ENCODE results near the gene RAMP3.
"Not testable (repeated sequence)": the region's sequence is repeated elsewhere in the genome, so short reads cannot be mapped to it uniquely, and the experiment has no call there.

RAMP3 gene

GRCh38 chr7:45157653-45158401, at the start of gene RAMP3:
Gene RAMP3 (plus strand): TSS chr7:45157791. CDS start chr7:45157829, 38 bp downstream.
- peak in 2 of 58 donors; percentile 2 to 51 for DNase-seq

- no peak for DNase-seq
Measured at GRCh38 chr7:45108863-45109262, 48.7 kb upstream of the RAMP3 start.

GRCh38 chr7:45111298-45112223, 46.0 kb upstream of the RAMP3 start, which contains the start of gene TBRG4:
Gene TBRG4 (minus strand): TSS chr7:45111697. CDS start chr7:45109237, 2,460 bp downstream.
- DNase-seq = peak; percentile 58 to 98 (median 91)

- no peak for DNase-seq
Measured at GRCh38 chr7:45112648-45113047, 44.9 kb upstream of the RAMP3 start.

GRCh38 chr7:45114257-45114656, 43.3 kb upstream of the RAMP3 start:
- DNase-seq = not testable (repeated sequence)

- DNase-seq = no peak
Measured at GRCh38 chr7:45114926-45115325, 42.7 kb upstream of the RAMP3 start.

- no peak for DNase-seq
Measured at GRCh38 chr7:45116048-45116447, 41.5 kb upstream of the RAMP3 start.

GRCh38 chr7:45117582-45117981, 40.0 kb upstream of the RAMP3 start:
- DNase-seq = no peak

GRCh38 chr7:45118292-45118691, 39.3 kb upstream of the RAMP3 start:
- no peak for DNase-seq

GRCh38 chr7:45118889-45119331, 38.7 kb upstream of the RAMP3 start:
- no peak for DNase-seq

GRCh38 chr7:45119550-45119949, 38.0 kb upstream of the RAMP3 start:
- DNase-seq = no peak

GRCh38 chr7:45122975-45123860, 34.4 kb upstream of the RAMP3 start:
- no peak for DNase-seq

GRCh38 chr7:45123913-45124710, 33.5 kb upstream of the RAMP3 start:
- DNase-seq = no peak

GRCh38 chr7:45125193-45125904, 32.2 kb upstream of the RAMP3 start:
- no peak for DNase-seq

GRCh38 chr7:45126201-45126600, 31.4 kb upstream of the RAMP3 start:
- no peak for DNase-seq

- DNase-seq = no peak
Measured at GRCh38 chr7:45126920-45127319, 30.7 kb upstream of the RAMP3 start.

GRCh38 chr7:45129181-45129800, 28.3 kb upstream of the RAMP3 start:
- DNase-seq = no peak

- no peak for DNase-seq
Measured at GRCh38 chr7:45129906-45130305, 27.7 kb upstream of the RAMP3 start.

- no peak for DNase-seq
Measured at GRCh38 chr7:45130910-45131309, 26.7 kb upstream of the RAMP3 start.
